Stimulated activated CD4-positive, alpha-beta T cell treated with anti-CD3 and anti-CD28 coated beads, TNF-alpha, amount 100 ng/mL, for 48 hours (primary cell): ENCODE results near the gene TTC28.
"Not testable (repeated sequence)": the region's sequence is repeated elsewhere in the genome, so short reads cannot be mapped to it uniquely, and the experiment has no call there.

Experiments used
- DNase-seq, 3 donors: peaks; one replicate each; pipeline ENCODE4 v3.0.0-alpha.2; 2020; ENCODE audit warnings: low read depth in 3 of 3

The TTC28 gene

GRCh38 chr22:28678170-28678569, 1.5 kb downstream of the TTC28 start:
- DNase-seq = not testable (repeated sequence)

- DNase-seq = no peak
Observed at GRCh38 chr22:28674121-28674563, 5.5 kb downstream of the TTC28 start.

GRCh38 chr22:28670756-28671155, 8.9 kb downstream of the TTC28 start:
- DNase-seq = no peak

GRCh38 chr22:28670161-28670560, 9.5 kb downstream of the TTC28 start:
- no peak for DNase-seq

GRCh38 chr22:28669387-28669786, 10.3 kb downstream of the TTC28 start:
- no peak for DNase-seq

- not testable (repeated sequence) for DNase-seq
Observed at GRCh38 chr22:28663569-28663942, 16.1 kb downstream of the TTC28 start.

GRCh38 chr22:28658448-28658847, 21.2 kb downstream of the TTC28 start:
- DNase-seq = no peak

GRCh38 chr22:28656181-28656580, 23.5 kb downstream of the TTC28 start:
- DNase-seq = no peak

GRCh38 chr22:28650463-28650862, 29.2 kb downstream of the TTC28 start:
- no peak for DNase-seq

- DNase-seq = no peak
Observed at GRCh38 chr22:28648792-28649191, 30.8 kb downstream of the TTC28 start.

- no peak for DNase-seq
Observed at GRCh38 chr22:28647216-28647615, 32.4 kb downstream of the TTC28 start.

GRCh38 chr22:28639321-28639720, 40.3 kb downstream of the TTC28 start:
- no peak for DNase-seq

- no peak for DNase-seq
Observed at GRCh38 chr22:28637225-28637624, 42.4 kb downstream of the TTC28 start.

GRCh38 chr22:28630177-28630574, 49.5 kb downstream of the TTC28 start:
- no peak for DNase-seq

GRCh38 chr22:28629420-28630176, 50.0 kb downstream of the TTC28 start:
- DNase-seq = no peak

GRCh38 chr22:28628766-28629165, 50.9 kb downstream of the TTC28 start:
- DNase-seq = no peak

- DNase-seq = no peak
Observed at GRCh38 chr22:28627791-28628190, 51.8 kb downstream of the TTC28 start.

GRCh38 chr22:28620244-28620922, 59.3 kb downstream of the TTC28 start:
- no peak for DNase-seq

GRCh38 chr22:28619236-28619635, 60.4 kb downstream of the TTC28 start:
- DNase-seq = no peak

GRCh38 chr22:28615423-28615822, 64.2 kb downstream of the TTC28 start:
- not testable (repeated sequence) for DNase-seq

GRCh38 chr22:28609921-28610320, 69.7 kb downstream of the TTC28 start:
- DNase-seq = no peak

- DNase-seq = no peak
Observed at GRCh38 chr22:28608546-28608945, 71.1 kb downstream of the TTC28 start.

- no peak for DNase-seq
Observed at GRCh38 chr22:28607795-28608194, 71.8 kb downstream of the TTC28 start.
